ENCODE measurements around the gene PLEKHG3. TPM values are rescaled to one million over a fixed set of nuclear protein-coding genes. Genes with fewer than 3 reads are reported as not detected.

Gene PLEKHG3
- total RNA-seq, 5 donors from 2014 or later (not counting 1 experiment from before 2014, with no cell fraction given), result 12.4 to 58.2 (median 27.3) TPM

- CTCF ChIA-PET, result no interaction called here
- H3K9me3 Mint-ChIP-seq, result peaks cover 7 to 15% (median 13%) of the 10 kb centered on the region in 3 donors
- no peak overlapping the region for H3K4me3 Mint-ChIP-seq
Observed at GRCh38 chr14:64715146-64715627, 11.0 kb downstream of the PLEKHG3 start.

GRCh38 chr14:64715628-64716412 lies 11.6 kb downstream of the PLEKHG3 start:
- WGBS (ENCODE audit: insufficient coverage), result 91% methylated on average over 18 of the region's 22 CpGs
- ATAC-seq (replicated peaks in 1 of 4) (no peak), DNase-seq (no peak)
- ChIA-PET CTCF (no interaction called here), POLR2A (interaction anchor here in 1 of 2 donors (0.6 kb wide), 1 partner anchor 96 kb away, joined by 3 read pairs; no protein-coding TSS in a partner anchor)
- no peak overlapping the region for H3K4me3 Mint-ChIP-seq
- no peak overlapping the region for H3K4me3 ChIP-seq (ENCODE audit: control insufficient read depth in 1 of 2, extremely low read depth in 1 of 2, low read length in 1 of 2)
- peak overlapping the region; percentile 50 to 84 for H3K27ac Mint-ChIP-seq
- H3K36me3 Mint-ChIP-seq, result peaks cover 3% of the 10 kb centered on the region
- no peaks in the 10 kb centered on the region for H3K36me3 ChIP-seq (ENCODE audit: control insufficient read depth in 2 of 2, extremely low read depth in 1 of 2, insufficient read depth in 1 of 2, low read length in 1 of 2)
- H3K9me3 Mint-ChIP-seq, result peaks cover 7 to 15% (median 13%) of the 10 kb centered on the region in 3 donors
- peaks cover 2 to 72% of the 10 kb centered on the region in 2 experiments for H3K4me1 ChIP-seq (ENCODE audit: control insufficient read depth in 1 of 2, extremely low read depth in 1 of 2, insufficient read depth in 2 of 2, low read length in 2 of 2)
- H3K9me3 ChIP-seq, result peaks cover 5% of the 10 kb centered on the region
- no peaks in the 10 kb centered on the region for H3K27me3 Mint-ChIP-seq
- no peak overlapping the region for H3K27ac ChIP-seq (ENCODE audit: low read length)
- H3K4me1 Mint-ChIP-seq, result peaks cover 35 to 94% (median 65%) of the 10 kb centered on the region in 3 donors
- no peaks in the 10 kb centered on the region for H3K27me3 ChIP-seq (replicated peaks in 1 of 2; ENCODE audit: control insufficient read depth in 2 of 2, extremely low read depth in 1 of 2, insufficient read depth in 2 of 2, low read length in 1 of 2)

More at GRCh38 chr14:64715146-64715627, 11.0 kb downstream of the PLEKHG3 start:
- Histone ChIP-seq H3K4me3 (ENCODE audit: control insufficient read depth in 1 of 2, extremely low read depth in 1 of 2, low read length in 1 of 2) (no peak overlapping the region), H3K27ac (ENCODE audit: low read length) (no peak overlapping the region), H3K9me3 (peaks cover 5% of the 10 kb centered on the region), H3K4me1 (ENCODE audit: control insufficient read depth in 1 of 2, extremely low read depth in 1 of 2, insufficient read depth in 2 of 2, low read length in 2 of 2) (peaks cover 2 to 72% of the 10 kb centered on the region in 2 experiments), H3K36me3 (ENCODE audit: control insufficient read depth in 2 of 2, extremely low read depth in 1 of 2, insufficient read depth in 1 of 2, low read length in 1 of 2) (no peaks in the 10 kb centered on the region), H3K27me3 (replicated peaks in 1 of 2; ENCODE audit: control insufficient read depth in 2 of 2, extremely low read depth in 1 of 2, insufficient read depth in 2 of 2, low read length in 1 of 2) (no peaks in the 10 kb centered on the region)
- Mint-ChIP-seq H3K4me1 (peaks cover 29 to 94% (median 63%) of the 10 kb centered on the region in 3 donors), H3K27ac (peak overlapping the region; percentile 50 to 84), H3K36me3 (peaks cover 3% of the 10 kb centered on the region), H3K27me3 (no peaks in the 10 kb centered on the region)
- POLR2A ChIA-PET, result no interaction called here
- DNase-seq (no peak), ATAC-seq (replicated peaks in 1 of 4) (no peak)
- WGBS (ENCODE audit: insufficient coverage), result 100% methylated on average over 2 of the region's 4 CpGs

DNA sequence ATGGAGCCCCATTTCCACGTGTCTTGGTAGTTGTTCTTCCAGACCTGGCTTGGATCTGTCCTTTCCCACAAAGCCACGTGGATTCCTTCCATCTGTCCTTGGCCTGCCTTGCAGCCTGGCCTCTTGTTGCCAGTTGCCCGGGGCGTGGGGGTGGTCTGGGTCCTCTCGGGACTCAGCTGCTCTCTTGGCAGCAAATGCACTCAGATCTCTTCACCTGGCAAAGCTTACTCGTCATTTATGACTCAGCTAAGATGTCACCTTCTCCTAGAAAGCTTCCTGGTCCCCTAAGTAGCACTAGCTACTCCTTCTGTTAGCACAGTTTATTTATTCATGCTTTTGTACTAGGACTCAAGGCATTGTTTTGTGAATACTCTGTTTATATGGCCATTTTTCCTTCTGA lies 13.6 kb downstream of the PLEKHG3 start:
- H3K27me3 ChIP-seq (replicated peaks in 1 of 2; ENCODE audit: control insufficient read depth in 2 of 2, extremely low read depth in 1 of 2, insufficient read depth in 2 of 2, low read length in 1 of 2), result no peaks in the 10 kb centered on the region
- CTCF ChIA-PET, result interaction anchor here in 1 of 2 donors (1.4 kb wide), 1 partner anchor 21 kb away, joined by 3 read pairs; no protein-coding TSS in a partner anchor
- POLR2A ChIA-PET, result interaction anchor here in 1 of 2 donors (0.6 kb wide), 1 partner anchor 13 kb away, joined by 5 read pairs; the partner anchor contains the start of gene PLEKHG3
- peaks cover 3 to 10% (median 8%) of the 10 kb centered on the region in 3 donors for H3K9me3 Mint-ChIP-seq
- no peak overlapping the region for H3K4me3 ChIP-seq (ENCODE audit: control insufficient read depth in 1 of 2, extremely low read depth in 1 of 2, low read length in 1 of 2)
- peaks cover 9 to 85% of the 10 kb centered on the region in 2 experiments for H3K4me1 ChIP-seq (ENCODE audit: control insufficient read depth in 1 of 2, extremely low read depth in 1 of 2, insufficient read depth in 2 of 2, low read length in 2 of 2)
- H3K27me3 Mint-ChIP-seq, result no peaks in the 10 kb centered on the region
- H3K27ac Mint-ChIP-seq, result peak overlapping the region; percentile 85
- peaks cover 3% of the 10 kb centered on the region for H3K36me3 Mint-ChIP-seq
- no peak overlapping the region for H3K27ac ChIP-seq (ENCODE audit: low read length)
- peaks cover 48 to 96% (median 75%) of the 10 kb centered on the region in 3 donors for H3K4me1 Mint-ChIP-seq
- no peak overlapping the region for H3K4me3 Mint-ChIP-seq
- ATAC-seq (replicated peaks in 1 of 4) (no peak), DNase-seq (no peak)
- H3K36me3 ChIP-seq (ENCODE audit: control insufficient read depth in 2 of 2, extremely low read depth in 1 of 2, insufficient read depth in 1 of 2, low read length in 1 of 2), result no peaks in the 10 kb centered on the region
- 79% methylated on average over 5 of the region's 6 CpGs for WGBS (ENCODE audit: insufficient coverage)
- peaks cover 2% of the 10 kb centered on the region for H3K9me3 ChIP-seq

DNA sequence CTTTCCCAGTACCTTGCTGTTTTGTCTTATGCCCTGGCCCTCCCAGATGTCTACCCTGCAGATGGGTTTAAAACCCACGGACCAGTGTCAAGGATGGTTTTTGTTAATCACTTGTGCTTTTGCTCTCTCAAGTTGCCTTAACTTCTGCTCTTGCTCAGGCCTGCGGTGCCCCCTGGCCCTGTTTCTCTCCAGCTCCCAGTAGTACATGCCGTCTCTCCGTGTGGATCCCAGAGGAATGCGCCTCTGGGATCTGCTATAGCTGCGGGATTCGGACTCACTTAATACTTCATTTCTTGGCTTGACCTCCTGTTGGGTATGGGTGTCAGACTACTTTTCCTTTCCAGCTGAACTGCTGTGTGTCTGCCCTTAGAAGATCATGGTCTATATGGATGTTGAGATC lies 14.5 kb downstream of the PLEKHG3 start:
- DNase-seq (no peak), ATAC-seq (replicated peaks in 1 of 4) (no peak)
- no peak overlapping the region for H3K4me3 ChIP-seq (ENCODE audit: control insufficient read depth in 1 of 2, extremely low read depth in 1 of 2, low read length in 1 of 2)
- WGBS (ENCODE audit: insufficient coverage), result 90% methylated on average over 6 of the region's 7 CpGs
- H3K27ac ChIP-seq (ENCODE audit: low read length), result peak overlapping the region; percentile 24
- peaks cover 2% of the 10 kb centered on the region for H3K9me3 ChIP-seq
- H3K27ac Mint-ChIP-seq, result peak overlapping the region; percentile 85
- CTCF ChIA-PET, result interaction anchor here in 1 of 2 donors (1.4 kb wide), 1 partner anchor 22 kb away, joined by 3 read pairs; no protein-coding TSS in a partner anchor
- H3K4me1 ChIP-seq (ENCODE audit: control insufficient read depth in 1 of 2, extremely low read depth in 1 of 2, insufficient read depth in 2 of 2, low read length in 2 of 2), result peaks cover 11 to 94% of the 10 kb centered on the region in 2 experiments
- peaks cover 56 to 97% (median 82%) of the 10 kb centered on the region in 3 donors for H3K4me1 Mint-ChIP-seq
- H3K36me3 ChIP-seq (ENCODE audit: control insufficient read depth in 2 of 2, extremely low read depth in 1 of 2, insufficient read depth in 1 of 2, low read length in 1 of 2), result no peaks in the 10 kb centered on the region
- POLR2A ChIA-PET, result no interaction called here
- peaks cover 0 to 3% (median 0%) of the 10 kb centered on the region in 3 donors for H3K9me3 Mint-ChIP-seq
- H3K4me3 Mint-ChIP-seq, result no peak overlapping the region
- H3K27me3 Mint-ChIP-seq, result no peaks in the 10 kb centered on the region
- peaks cover 3% of the 10 kb centered on the region for H3K36me3 Mint-ChIP-seq
- no peaks in the 10 kb centered on the region for H3K27me3 ChIP-seq (replicated peaks in 1 of 2; ENCODE audit: control insufficient read depth in 2 of 2, extremely low read depth in 1 of 2, insufficient read depth in 2 of 2, low read length in 1 of 2)

GRCh38 chr14:64719601-64720000 lies 15.4 kb downstream of the PLEKHG3 start:
- Histone ChIP-seq H3K4me3 (ENCODE audit: control insufficient read depth in 1 of 2, extremely low read depth in 1 of 2, low read length in 1 of 2) (no peak overlapping the region), H3K27ac (ENCODE audit: low read length) (peak overlapping the region; percentile 26), H3K9me3 (no peaks in the 10 kb centered on the region), H3K36me3 (ENCODE audit: control insufficient read depth in 2 of 2, extremely low read depth in 1 of 2, insufficient read depth in 1 of 2, low read length in 1 of 2) (no peaks in the 10 kb centered on the region), H3K4me1 (ENCODE audit: control insufficient read depth in 1 of 2, extremely low read depth in 1 of 2, insufficient read depth in 2 of 2, low read length in 2 of 2) (peaks cover 19 to 97% of the 10 kb centered on the region in 2 experiments), H3K27me3 (replicated peaks in 1 of 2; ENCODE audit: control insufficient read depth in 2 of 2, extremely low read depth in 1 of 2, insufficient read depth in 2 of 2, low read length in 1 of 2) (no peaks in the 10 kb centered on the region)
- no peak for ATAC-seq (replicated peaks in 1 of 4)
- Mint-ChIP-seq H3K4me1 (peaks cover 59 to 98% (median 86%) of the 10 kb centered on the region in 3 donors), H3K27ac (peak overlapping the region; percentile 94 to 96), H3K36me3 (no peaks in the 10 kb centered on the region), H3K9me3 (no peaks in the 10 kb centered on the region), H3K27me3 (no peaks in the 10 kb centered on the region), H3K4me3 (no peak overlapping the region)
- 89% methylated on average over 6 of the region's 7 CpGs for WGBS (ENCODE audit: insufficient coverage)
- ChIA-PET CTCF (interaction anchor here in 1 of 2 donors (0.5 kb wide), 1 partner anchor 438 kb away, joined by 4 read pairs; no protein-coding TSS in a partner anchor), POLR2A (no interaction called here)
- no peak for DNase-seq

DNA sequence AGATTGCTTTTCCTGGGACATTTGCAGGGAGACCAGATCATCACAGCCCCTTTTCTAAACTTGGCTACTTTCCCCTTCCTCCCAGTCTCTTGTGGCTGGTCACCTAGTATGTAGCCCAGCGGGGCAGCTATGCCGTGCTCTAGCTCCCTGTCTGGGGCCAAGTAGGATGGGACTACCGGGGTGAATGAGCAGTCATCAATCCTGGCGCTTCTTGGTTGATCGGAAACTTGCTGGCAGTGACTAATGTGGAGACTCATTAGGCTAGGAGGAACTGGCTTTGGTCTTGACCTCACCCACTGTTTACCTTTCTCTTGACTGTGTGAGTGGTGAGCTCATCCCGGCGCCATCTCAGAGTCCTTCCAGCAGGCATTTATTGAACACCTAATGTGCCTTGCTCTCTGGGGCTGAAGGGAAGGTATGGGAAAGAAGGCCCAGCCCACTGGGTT lies 15.9 kb downstream of the PLEKHG3 start:
- Mint-ChIP-seq H3K4me1 (peaks cover 63 to 98% (median 85%) of the 10 kb centered on the region in 3 donors), H3K27ac (peak overlapping the region; percentile 94 to 96), H3K9me3 (no peaks in the 10 kb centered on the region), H3K27me3 (no peaks in the 10 kb centered on the region), H3K4me3 (no peak overlapping the region), H3K36me3 (no peaks in the 10 kb centered on the region)
- ChIA-PET POLR2A (no interaction called here), CTCF (interaction anchor here in 1 of 2 donors (0.5 kb wide), 1 partner anchor 437 kb away, joined by 4 read pairs; no protein-coding TSS in a partner anchor)
- Histone ChIP-seq H3K9me3 (no peaks in the 10 kb centered on the region), H3K4me3 (ENCODE audit: control insufficient read depth in 1 of 2, extremely low read depth in 1 of 2, low read length in 1 of 2) (no peak overlapping the region), H3K4me1 (ENCODE audit: control insufficient read depth in 1 of 2, extremely low read depth in 1 of 2, insufficient read depth in 2 of 2, low read length in 2 of 2) (peaks cover 24 to 96% of the 10 kb centered on the region in 2 experiments), H3K36me3 (ENCODE audit: control insufficient read depth in 2 of 2, extremely low read depth in 1 of 2, insufficient read depth in 1 of 2, low read length in 1 of 2) (no peaks in the 10 kb centered on the region), H3K27me3 (replicated peaks in 1 of 2; ENCODE audit: control insufficient read depth in 2 of 2, extremely low read depth in 1 of 2, insufficient read depth in 2 of 2, low read length in 1 of 2) (no peaks in the 10 kb centered on the region), H3K27ac (ENCODE audit: low read length) (peak overlapping the region; percentile 26)
- no peak for ATAC-seq (replicated peaks in 1 of 4)
- 93% methylated on average over 5 of the region's 7 CpGs for WGBS (ENCODE audit: insufficient coverage)
- DNase-seq, result no peak
